Peyer's patch (tissue), 4 donors: ENCODE measurements around the gene BMP5. TPM values are rescaled to one million over a fixed set of nuclear protein-coding genes. Genes with fewer than 3 reads are reported as not detected.

Experiments used
- DNase-seq, 3 donors: peaks; one replicate each; pipeline ENCODE4 v3.0.0-alpha.2; 2017 to 2019
- H3K27ac ChIP-seq, 4 donors: fragments of 200-600 bp; sonication (generic); one replicate each; pipeline ENCODE4 v1.5.1; 2016 to 2019
- H3K27me3 ChIP-seq, 2 donors: fragments of 200-600 bp; sonication (generic); one replicate each; pipeline ENCODE4 v1.5.1; 2019
- H3K36me3 ChIP-seq, 3 donors: fragments of 200-600 bp; sonication (generic); one replicate each; pipeline ENCODE4 v1.5.1; 2016 to 2019
- H3K4me1 ChIP-seq, 4 donors: fragments of 200-600 bp; sonication (generic); one replicate each; pipeline ENCODE4 v1.5.1; 2016 to 2019
- H3K4me3 ChIP-seq, 4 donors: fragments of 200-600 bp; sonication (generic); 1 replicate in 3 of 4; 2 replicates in 1 of 4; pipeline ENCODE4 v1.5.1; 2016 to 2019; ENCODE audit warnings: mild to moderate bottlenecking in 1 of 4
- H3K9me3 ChIP-seq, 4 donors: fragments of 200-600 bp; sonication (generic); one replicate each; pipeline ENCODE4 v1.5.1; 2016 to 2019; ENCODE audit warnings: mild to moderate bottlenecking in 1 of 4
- CTCF ChIP-seq, 6 experiments: fragments of 450-650 bp in 4 of 6; fragments of 200-600 bp in 2 of 6; sonication (generic) in 1 of 6; IDR thresholded peaks; one replicate each; pipeline ENCODE4 v1.5.1; 2017 to 2019; ENCODE audit warnings: antibody characterized with exemption in 6 of 6, mild to moderate bottlenecking in 3 of 6, moderate library complexity in 1 of 6
- POLR2A ChIP-seq, 2 donors: fragments of 450-650 bp; IDR thresholded peaks; one replicate each; pipeline ENCODE4 v1.5.1; 2017; ENCODE audit warnings: antibody characterized with exemption in 2 of 2, mild to moderate bottlenecking in 2 of 2, moderate library complexity in 2 of 2
- total RNA-seq, 4 donors: library from RNA; depleted of rRNA; stranded (reverse); fragments of >200 nt; gene quantifications; one replicate each; pipeline ENCODE4 v1.1.0, GENCODE V29; 2016

The BMP5 gene
- total RNA-seq, 4 donors from 2014 or later, result 3.7 to 50.3 (median 5.4) TPM

DNA sequence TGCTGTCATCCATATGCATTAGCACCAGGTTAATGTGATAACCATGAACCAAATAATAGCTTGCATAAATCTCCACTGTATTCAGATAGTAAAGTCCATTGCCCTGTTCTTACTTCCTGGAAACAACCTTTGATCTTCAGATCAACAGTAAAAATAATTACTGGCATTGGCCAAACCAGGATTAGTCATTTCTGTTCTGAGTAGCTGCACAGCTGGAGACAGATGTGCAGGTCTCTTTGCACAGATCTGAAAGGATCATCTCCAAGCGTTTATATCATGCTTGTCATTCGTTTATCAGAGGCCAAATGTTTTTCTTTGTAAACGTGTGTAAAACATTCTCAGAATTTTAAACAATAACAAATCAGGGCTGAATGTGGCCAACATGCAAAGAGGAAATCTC, 162.0 kb downstream of the BMP5 start:
- Histone ChIP-seq H3K4me1 (no peaks in the 10 kb centered on the region), H3K4me3 (no peak overlapping the region), H3K36me3 (no peaks in the 10 kb centered on the region), H3K9me3 (no peaks in the 10 kb centered on the region), H3K27ac (no peak overlapping the region), H3K27me3 (no peaks in the 10 kb centered on the region)
- TF ChIP-seq CTCF (IDR thresholded peaks at IDR 0.05), result no peak
- TF ChIP-seq POLR2A (IDR thresholded peaks at IDR 0.05), result no peak
- DNase-seq, result no peak

GRCh38 chr6:55708711-55709110, 166.7 kb downstream of the BMP5 start:
- Histone ChIP-seq H3K9me3 (no peaks in the 10 kb centered on the region), H3K36me3 (no peaks in the 10 kb centered on the region), H3K27me3 (no peaks in the 10 kb centered on the region), H3K27ac (no peak overlapping the region), H3K4me1 (no peaks in the 10 kb centered on the region), H3K4me3 (no peak overlapping the region)
- TF ChIP-seq POLR2A (IDR thresholded peaks at IDR 0.05) (no peak), CTCF (IDR thresholded peaks at IDR 0.05) (no peak)
- DNase-seq, result no peak

GRCh38 chr6:55705451-55706440, 169.6 kb downstream of the BMP5 start:
- DNase-seq, result no peak
- H3K36me3 ChIP-seq, result no peaks in the 10 kb centered on the region
- no peak for TF ChIP-seq POLR2A (IDR thresholded peaks at IDR 0.05)
- no peak overlapping the region for H3K27ac ChIP-seq
- H3K4me3 ChIP-seq, result no peak overlapping the region
- H3K27me3 ChIP-seq, result no peaks in the 10 kb centered on the region
- no peaks in the 10 kb centered on the region for H3K4me1 ChIP-seq
- no peaks in the 10 kb centered on the region for H3K9me3 ChIP-seq

GRCh38 chr6:55704421-55704820, 171.0 kb downstream of the BMP5 start:
- Histone ChIP-seq H3K4me3 (no peak overlapping the region), H3K27ac (no peak overlapping the region), H3K27me3 (no peaks in the 10 kb centered on the region), H3K9me3 (no peaks in the 10 kb centered on the region), H3K36me3 (no peaks in the 10 kb centered on the region), H3K4me1 (no peaks in the 10 kb centered on the region)
- no peak for DNase-seq
- TF ChIP-seq POLR2A (IDR thresholded peaks at IDR 0.05) (no peak), CTCF (IDR thresholded peaks at IDR 0.05) (no peak)
